CD8-positive, alpha-beta memory T cell (primary cell): ENCODE results near the gene VAV2. TPM values are rescaled to one million over a fixed set of nuclear protein-coding genes. Genes with fewer than 3 reads are reported as not detected.

ENCODE experiments used
- CTCF ChIA-PET: fragments of 350-600 bp; sonication (Branson Sonifier 250); formaldehyde crosslinking; loops from one replicate; lab custom pipeline; 2021; ENCODE audit warnings: antibody characterized with exemption; lab: Charles Lee
- POLR2A ChIA-PET: fragments of 350-600 bp; sonication (Branson Sonifier 250); formaldehyde crosslinking; loops from one replicate; lab custom pipeline; 2021; ENCODE audit warnings: antibody characterized with exemption; lab: Charles Lee
- DNase-seq, 5 donors: peaks; one replicate each; pipeline versions ENCODE4 v3.0.0 to v3.0.0-alpha.2; 2020 to 2022; ENCODE audit warnings: mixed read lengths in 1 of 5
- H3K27ac ChIP-seq: one replicate; pipeline ENCODE4 v1.7.0; 2013; ENCODE audit warnings: low read depth, mild to moderate bottlenecking, low read length, moderate library complexity
- H3K27me3 ChIP-seq: 2 replicates; pipeline ENCODE4 v1.7.0; 2013; ENCODE audit warnings: low read length, mild to moderate bottlenecking; ENCODE audit not compliant: insufficient read depth, poor library complexity, severe bottlenecking
- H3K36me3 ChIP-seq: 2 replicates; pipeline ENCODE4 v1.7.0; 2013; ENCODE audit warnings: mild to moderate bottlenecking, low read length, moderate library complexity; ENCODE audit not compliant: insufficient read depth
- H3K4me1 ChIP-seq: 2 replicates; pipeline ENCODE4 v1.7.0; 2013; ENCODE audit warnings: mild to moderate bottlenecking, low read length, moderate library complexity; ENCODE audit not compliant: insufficient read depth
- H3K4me3 ChIP-seq: 2 replicates; pipeline ENCODE4 v1.7.0; 2013; ENCODE audit warnings: mild to moderate bottlenecking, low read length
- H3K9me3 ChIP-seq: 2 replicates; pipeline ENCODE4 v1.7.0; 2013; ENCODE audit warnings: mild to moderate bottlenecking, low read length
- H3K27ac Mint-ChIP-seq, 8 donors: one replicate each; pipeline ENCODE4 v1.8.0; 2020 to 2021; ENCODE audit warnings: mixed read lengths in 8 of 8, mild to moderate bottlenecking in 6 of 8, inconsistent platforms in 3 of 8, moderate library complexity in 3 of 8
- H3K27me3 Mint-ChIP-seq, 2 donors: one replicate each; pipeline ENCODE4 v1.8.0; 2020 to 2021; ENCODE audit warnings: mixed read lengths in 2 of 2, mild to moderate bottlenecking in 1 of 2, moderate library complexity in 1 of 2
- H3K36me3 Mint-ChIP-seq, 3 donors: one replicate each; pipeline ENCODE4 v1.8.0; 2020 to 2021; ENCODE audit warnings: mixed read lengths in 3 of 3, inconsistent platforms in 1 of 3, mild to moderate bottlenecking in 1 of 3
- H3K4me1 Mint-ChIP-seq, 3 donors: one replicate each; pipeline ENCODE4 v1.8.0; 2020 to 2021; ENCODE audit warnings: mixed read lengths in 3 of 3, inconsistent platforms in 1 of 3, mild to moderate bottlenecking in 1 of 3
- H3K4me3 Mint-ChIP-seq, 7 donors: one replicate each; pipeline ENCODE4 v1.8.0; 2020 to 2021; ENCODE audit warnings: mixed read lengths in 7 of 7, mild to moderate bottlenecking in 6 of 7, moderate library complexity in 4 of 7, inconsistent platforms in 2 of 7
- H3K9me3 Mint-ChIP-seq, 5 donors: one replicate each; pipeline ENCODE4 v1.8.0; 2020 to 2022; ENCODE audit warnings: mixed read lengths in 5 of 5, mild to moderate bottlenecking in 3 of 5, moderate library complexity in 2 of 5, inconsistent platforms in 1 of 5
- polyA plus RNA-seq: library from polyadenylated mRNA; unstranded; fragments of 300-500 nt; fragmentation: Illumina TruSeq; gene quantifications from one replicate; pipeline ENCODE4 v1.2.3, GENCODE V29; 2021
- total RNA-seq, 2 experiments: library from RNA; stranded (reverse); gene quantifications; one replicate each; pipeline ENCODE4 v1.2.3, GENCODE V29; 2021

VAV2 gene
- total and polyA plus RNA-seq, 3 experiments from 2014 or later: 1.1 to 7.6 (median 6.0) TPM

- Histone ChIP-seq H3K36me3 (peaks cover 6% of the 10 kb centered on the region), H3K9me3 (no peaks in the 10 kb centered on the region), H3K4me3 (no peak overlapping the region), H3K4me1 (peaks cover 9% of the 10 kb centered on the region), H3K27me3 (no peaks in the 10 kb centered on the region), H3K27ac (no peak overlapping the region)
- H3K4me1 Mint-ChIP-seq: peaks cover 3 to 22% (median 11%) of the 10 kb centered on the region in 3 donors
- no peaks in the 10 kb centered on the region for H3K9me3 Mint-ChIP-seq
- ChIA-PET CTCF (no interaction called here), POLR2A (interaction anchor here (0.8 kb wide), 1 partner anchor 247 kb away, joined by 7 read pairs; no protein-coding TSS in a partner anchor)
- DNase-seq: no peak
- peak overlapping the region in 1 of 7 donors; percentile 30 for H3K4me3 Mint-ChIP-seq
- H3K36me3 Mint-ChIP-seq: peaks cover 4 to 45% (median 6%) of the 10 kb centered on the region in 3 donors
- no peaks in the 10 kb centered on the region for H3K27me3 Mint-ChIP-seq
- no peak overlapping the region for H3K27ac Mint-ChIP-seq
Measured at GRCh38 chr9:134029248-134030226, 37.4 kb upstream of the VAV2 start.

GRCh38 chr9:134028575-134029247 is 36.6 kb upstream of the VAV2 start:
- peaks cover 6% of the 10 kb centered on the region for H3K36me3 ChIP-seq
- ChIA-PET CTCF (no interaction called here), POLR2A (no interaction called here)
- H3K4me1 Mint-ChIP-seq: peaks cover 7 to 26% (median 15%) of the 10 kb centered on the region in 3 donors
- H3K27me3 ChIP-seq: no peaks in the 10 kb centered on the region
- peaks cover 9% of the 10 kb centered on the region for H3K4me1 ChIP-seq
- peaks cover 4 to 38% (median 6%) of the 10 kb centered on the region in 3 donors for H3K36me3 Mint-ChIP-seq
- H3K27me3 Mint-ChIP-seq: no peaks in the 10 kb centered on the region
- peak overlapping the region in 2 of 7 donors; percentile 65 to 87 for H3K4me3 Mint-ChIP-seq
- H3K4me3 ChIP-seq: no peak overlapping the region
- H3K27ac ChIP-seq: no peak overlapping the region
- H3K9me3 ChIP-seq: no peaks in the 10 kb centered on the region
- H3K9me3 Mint-ChIP-seq: no peaks in the 10 kb centered on the region
- no peak for DNase-seq
- no peak overlapping the region for H3K27ac Mint-ChIP-seq

GRCh38 chr9:134028076-134028475 is 36.0 kb upstream of the VAV2 start:
- CTCF ChIA-PET: interaction anchor here (1.0 to 1.8 kb wide), 2 partner anchors 23 to 34 kb away, joined by 3 to 5 read pairs; no protein-coding TSS in a partner anchor
- H3K4me3 Mint-ChIP-seq: peak overlapping the region in 6 of 7 donors; percentile 41 to 87 (median 66)
- no peak overlapping the region for H3K4me3 ChIP-seq

GRCh38 chr9:134027561-134027960 is 35.4 kb upstream of the VAV2 start:
- Histone ChIP-seq H3K4me3 (no peak overlapping the region), H3K4me1 (peaks cover 9% of the 10 kb centered on the region), H3K27me3 (no peaks in the 10 kb centered on the region), H3K9me3 (no peaks in the 10 kb centered on the region), H3K36me3 (no peaks in the 10 kb centered on the region), H3K27ac (no peak overlapping the region)
- Mint-ChIP-seq H3K27me3 (no peaks in the 10 kb centered on the region), H3K36me3 (peaks cover 0 to 28% (median 2%) of the 10 kb centered on the region in 3 donors), H3K27ac (peak overlapping the region in 1 of 8 donors; percentile 50), H3K4me1 (peaks cover 7 to 26% (median 15%) of the 10 kb centered on the region in 3 donors), H3K9me3 (no peaks in the 10 kb centered on the region), H3K4me3 (peak overlapping the region in 6 of 7 donors; percentile 29 to 87 (median 63))
- no peak for DNase-seq
- ChIA-PET POLR2A (no interaction called here), CTCF (interaction anchor here (1.0 to 1.8 kb wide), 2 partner anchors 24 to 34 kb away, joined by 3 to 5 read pairs; no protein-coding TSS in a partner anchor)

More at GRCh38 chr9:134028076-134028475, 36.0 kb upstream of the VAV2 start:
- H3K4me1 ChIP-seq: peaks cover 9% of the 10 kb centered on the region
- no peaks in the 10 kb centered on the region for H3K9me3 ChIP-seq
- H3K27me3 ChIP-seq: no peaks in the 10 kb centered on the region
- no peaks in the 10 kb centered on the region for H3K9me3 Mint-ChIP-seq
- POLR2A ChIA-PET: no interaction called here
- peaks cover 2 to 32% (median 2%) of the 10 kb centered on the region in 3 donors for H3K36me3 Mint-ChIP-seq
- H3K27ac Mint-ChIP-seq: peak overlapping the region in 1 of 8 donors; percentile 50
- no peak for DNase-seq
- peaks cover 7 to 26% (median 15%) of the 10 kb centered on the region in 3 donors for H3K4me1 Mint-ChIP-seq
- H3K36me3 ChIP-seq: peaks cover 2% of the 10 kb centered on the region
- H3K27me3 Mint-ChIP-seq: no peaks in the 10 kb centered on the region
- H3K27ac ChIP-seq: no peak overlapping the region

GRCh38 chr9:134026981-134027380 is 34.9 kb upstream of the VAV2 start:
- POLR2A ChIA-PET: interaction anchor here (2.4 kb wide), 1 partner anchor 109 kb away, joined by 9 read pairs; the partner anchor contains the start of gene WDR5
- no peaks in the 10 kb centered on the region for H3K9me3 ChIP-seq
- H3K27me3 Mint-ChIP-seq: no peaks in the 10 kb centered on the region
- H3K36me3 Mint-ChIP-seq: peaks cover 0 to 25% (median 2%) of the 10 kb centered on the region in 3 donors
- peak overlapping the region in 1 of 8 donors; percentile 45 for H3K27ac Mint-ChIP-seq
- CTCF ChIA-PET: interaction anchor here (1.8 to 1.9 kb wide), 2 partner anchors 25 to 32 kb away, joined by 5 read pairs; no protein-coding TSS in a partner anchor
- H3K9me3 Mint-ChIP-seq: no peaks in the 10 kb centered on the region
- no peak overlapping the region for H3K27ac ChIP-seq
- H3K27me3 ChIP-seq: no peaks in the 10 kb centered on the region
- peaks cover 9% of the 10 kb centered on the region for H3K4me1 ChIP-seq
- no peaks in the 10 kb centered on the region for H3K36me3 ChIP-seq
- H3K4me1 Mint-ChIP-seq: peaks cover 7 to 26% (median 15%) of the 10 kb centered on the region in 3 donors
- DNase-seq: no peak
- peak overlapping the region; percentile 1 to 84 (median 70) for H3K4me3 Mint-ChIP-seq
- H3K4me3 ChIP-seq: no peak overlapping the region

- Mint-ChIP-seq H3K4me3 (peak overlapping the region; percentile 1 to 89 (median 76)), H3K9me3 (no peaks in the 10 kb centered on the region), H3K36me3 (peaks cover 0 to 24% (median 2%) of the 10 kb centered on the region in 3 donors), H3K4me1 (peaks cover 7 to 26% (median 15%) of the 10 kb centered on the region in 3 donors), H3K27ac (peak overlapping the region in 1 of 8 donors; percentile 38), H3K27me3 (no peaks in the 10 kb centered on the region)
- H3K9me3 ChIP-seq: no peaks in the 10 kb centered on the region
- no peak for DNase-seq
- no peaks in the 10 kb centered on the region for H3K27me3 ChIP-seq
- H3K4me3 ChIP-seq: no peak overlapping the region
- POLR2A ChIA-PET: interaction anchor here (2.2 to 2.4 kb wide), 2 partner anchors 40 to 109 kb away, joined by 9 to 13 read pairs; partner anchors contain the start of gene WDR5
- CTCF ChIA-PET: interaction anchor here (1.1 to 1.9 kb wide), 4 partner anchors 21 to 38 kb away, joined by 3 to 5 read pairs (median 4); no protein-coding TSS in a partner anchor
- H3K27ac ChIP-seq: no peak overlapping the region
- H3K36me3 ChIP-seq: no peaks in the 10 kb centered on the region
- H3K4me1 ChIP-seq: peaks cover 9% of the 10 kb centered on the region
Measured at GRCh38 chr9:134026581-134026980, 34.5 kb upstream of the VAV2 start.
